SK-N-SH treated with all-trans-retinoic acid at 6 μM for 48 hours (cell line): Measurements from ENCODE around the gene SLC35F3.

Experiments used
- ATAC-seq: fragments of 200-7000 bp; cut with Tn5 transposase; 3 replicates; pipeline ENCODE4 v1.9.1; 2020; ENCODE audit warnings: mild to moderate bottlenecking, moderate library complexity
- ARNTL ChIP-seq: fragments of 450-650 bp; formaldehyde crosslinking; IDR thresholded peaks from 2 replicates; pipeline ENCODE4 v1.5.0; 2020; ENCODE audit warnings: low read depth, mild to moderate bottlenecking, moderate library complexity, borderline replicate concordance
- BACH2 ChIP-seq: fragments of 250-450 bp; sonication (Bioruptor Pico); IDR thresholded peaks from 2 replicates; pipeline ENCODE4 v1.9.0; 2021; ENCODE audit warnings: mild to moderate bottlenecking, borderline replicate concordance
- CSDC2 ChIP-seq: fragments of 250-450 bp; sonication (Bioruptor Pico); IDR thresholded peaks from 2 replicates; pipeline ENCODE4 v1.5.0; 2020; ENCODE audit warnings: mild to moderate bottlenecking, moderate library complexity
- CSRNP3 ChIP-seq: fragments of 250-450 bp; sonication (Bioruptor Pico); IDR thresholded peaks from 2 replicates; pipeline ENCODE4 v1.5.1; 2021; ENCODE audit warnings: mild to moderate bottlenecking, moderate library complexity
- ESRRG ChIP-seq: fragments of 250-450 bp; sonication (Bioruptor Pico); IDR thresholded peaks from 2 replicates; pipeline ENCODE4 v1.6.1; 2021; ENCODE audit warnings: mild to moderate bottlenecking
- GLIS3 ChIP-seq: fragments of 250-450 bp; sonication (Bioruptor Pico); IDR thresholded peaks from 2 replicates; pipeline ENCODE4 v1.5.0; 2020; ENCODE audit warnings: mild to moderate bottlenecking, moderate library complexity
- ISL1 ChIP-seq: fragments of 250-450 bp; sonication (Bioruptor Pico); IDR thresholded peaks from 2 replicates; pipeline ENCODE4 v2.1.2; 2022; ENCODE audit warnings: mild to moderate bottlenecking, moderate library complexity
- OSR1 ChIP-seq: fragments of 250-450 bp; sonication (Bioruptor Pico); IDR thresholded peaks from 2 replicates; pipeline ENCODE4 v1.8.0; 2022; ENCODE audit warnings: moderate library complexity, mild to moderate bottlenecking, inconsistent platforms
- POU6F1 ChIP-seq: fragments of 250-450 bp; sonication (Bioruptor Pico); IDR thresholded peaks from 2 replicates; pipeline ENCODE4 v1.8.0; 2021; ENCODE audit warnings: low read depth, mild to moderate bottlenecking, moderate library complexity, borderline replicate concordance
- PPARA ChIP-seq: fragments of 250-450 bp; sonication (Bioruptor Pico); IDR thresholded peaks from 2 replicates; pipeline ENCODE4 v1.5.0; 2020; ENCODE audit warnings: mild to moderate bottlenecking, borderline replicate concordance
- RARB ChIP-seq: fragments of 250-450 bp; sonication (Bioruptor Pico); IDR thresholded peaks from 2 replicates; pipeline ENCODE4 v1.8.0; 2021; ENCODE audit warnings: mild to moderate bottlenecking, moderate library complexity
- SNAI2 ChIP-seq: fragments of 250-450 bp; sonication (Bioruptor Pico); IDR thresholded peaks from 2 replicates; pipeline ENCODE4 v1.5.0; 2020; ENCODE audit warnings: mild to moderate bottlenecking, moderate library complexity
- TCF4 ChIP-seq: fragments of 250-450 bp; sonication (Bioruptor Pico); IDR thresholded peaks from 2 replicates; pipeline ENCODE4 v1.8.0; 2021; ENCODE audit warnings: mild to moderate bottlenecking, moderate library complexity, borderline replicate concordance
- TOX ChIP-seq: fragments of 250-450 bp; sonication (Bioruptor Pico); IDR thresholded peaks from 2 replicates; pipeline ENCODE4 v1.8.0; 2021; ENCODE audit warnings: mild to moderate bottlenecking, moderate library complexity, borderline replicate concordance
- ZC3H10 ChIP-seq: fragments of 250-450 bp; sonication (Bioruptor Pico); IDR thresholded peaks from 2 replicates; pipeline ENCODE4 v1.5.1; 2021; ENCODE audit warnings: mild to moderate bottlenecking, moderate library complexity
- ZFP3 ChIP-seq: fragments of 250-450 bp; sonication (Bioruptor Pico); IDR thresholded peaks from 2 replicates; pipeline ENCODE4 v1.5.0; 2020; ENCODE audit warnings: mild to moderate bottlenecking, moderate library complexity
- ZFP30 ChIP-seq: fragments of 450-650 bp; formaldehyde crosslinking; IDR thresholded peaks from 2 replicates; pipeline ENCODE4 v1.5.0; 2022; ENCODE audit warnings: mild to moderate bottlenecking, moderate library complexity
- ZNF565 ChIP-seq: fragments of 450-650 bp; formaldehyde crosslinking; conservative IDR thresholded peaks from 2 replicates; pipeline ENCODE4 v1.5.0; 2020; ENCODE audit warnings: low read depth, mild to moderate bottlenecking, moderate library complexity
- ZNF70 ChIP-seq: fragments of 450-650 bp; formaldehyde crosslinking; IDR thresholded peaks from 2 replicates; pipeline ENCODE4 v1.5.0; 2020; ENCODE audit warnings: mild to moderate bottlenecking, moderate library complexity
- TF ChIP-seq, protein P1 (sequence below): fragments of 250-450 bp; sonication (Bioruptor Pico); IDR thresholded peaks from 2 replicates; pipeline ENCODE4 v1.5.1; 2020; ENCODE audit warnings: low read depth, mild to moderate bottlenecking, moderate library complexity
- TF ChIP-seq, protein P2 (sequence below): fragments of 250-450 bp; sonication (Bioruptor Pico); IDR thresholded peaks from 2 replicates; pipeline ENCODE4 v1.8.0; 2020; ENCODE audit warnings: mild to moderate bottlenecking, moderate library complexity, borderline replicate concordance

SLC35F3 gene

GRCh38 chr1:233904633-233905415 is at the start of gene SLC35F3:
Gene SLC35F3 (plus strand): TSS chr1:233904676.
- ATAC-seq, result peak; percentile 76
- TF ChIP-seq BACH2 (CRISPR knock-in tag), result no peak
- no peak for TF ChIP-seq TCF4 (CRISPR knock-in tag)
- no peak for TF ChIP-seq POU6F1 (CRISPR knock-in tag)
- TF ChIP-seq RARB (CRISPR knock-in tag), result no peak
- TF ChIP-seq GLIS3, result no peak
- TF ChIP-seq ZC3H10, result no peak
- TF ChIP-seq OSR1 (CRISPR knock-in tag), result no peak
- TF ChIP-seq ISL1 (CRISPR knock-in tag), result no peak
- TF ChIP-seq ZFP3, result no peak
- no peak for TF ChIP-seq PPARA (CRISPR knock-in tag)
- no peak for TF ChIP-seq TOX (CRISPR knock-in tag)
- no peak for TF ChIP-seq CSDC2 (CRISPR knock-in tag)
- TF ChIP-seq, protein P1, sequence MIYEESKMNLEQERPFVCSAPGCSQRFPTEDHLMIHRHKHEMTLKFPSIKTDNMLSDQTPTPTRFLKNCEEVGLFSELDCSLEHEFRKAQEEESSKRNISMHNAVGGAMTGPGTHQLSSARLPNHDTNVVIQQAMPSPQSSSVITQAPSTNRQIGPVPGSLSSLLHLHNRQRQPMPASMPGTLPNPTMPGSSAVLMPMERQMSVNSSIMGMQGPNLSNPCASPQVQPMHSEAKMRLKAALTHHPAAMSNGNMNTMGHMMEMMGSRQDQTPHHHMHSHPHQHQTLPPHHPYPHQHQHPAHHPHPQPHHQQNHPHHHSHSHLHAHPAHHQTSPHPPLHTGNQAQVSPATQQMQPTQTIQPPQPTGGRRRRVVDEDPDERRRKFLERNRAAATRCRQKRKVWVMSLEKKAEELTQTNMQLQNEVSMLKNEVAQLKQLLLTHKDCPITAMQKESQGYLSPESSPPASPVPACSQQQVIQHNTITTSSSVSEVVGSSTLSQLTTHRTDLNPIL (CRISPR knock-in tag), result no peak

GRCh38 chr1:233859446-233859845 is 45.0 kb upstream of the SLC35F3 start:
- TF ChIP-seq TOX (CRISPR knock-in tag) (no peak), ZNF70 (CRISPR knock-in tag) (no peak), CSRNP3 (CRISPR knock-in tag) (no peak), RARB (CRISPR knock-in tag) (no peak), OSR1 (CRISPR knock-in tag) (no peak), ZC3H10 (no peak), ZFP30 (CRISPR knock-in tag) (no peak), ESRRG (CRISPR knock-in tag) (no peak), ARNTL (no peak), TCF4 (CRISPR knock-in tag) (no peak), SNAI2 (no peak), BACH2 (CRISPR knock-in tag) (no peak), GLIS3 (no peak), POU6F1 (CRISPR knock-in tag) (no peak), ZNF565 (CRISPR knock-in tag) (no peak), PPARA (CRISPR knock-in tag) (no peak)
- TF ChIP-seq, protein P2, sequence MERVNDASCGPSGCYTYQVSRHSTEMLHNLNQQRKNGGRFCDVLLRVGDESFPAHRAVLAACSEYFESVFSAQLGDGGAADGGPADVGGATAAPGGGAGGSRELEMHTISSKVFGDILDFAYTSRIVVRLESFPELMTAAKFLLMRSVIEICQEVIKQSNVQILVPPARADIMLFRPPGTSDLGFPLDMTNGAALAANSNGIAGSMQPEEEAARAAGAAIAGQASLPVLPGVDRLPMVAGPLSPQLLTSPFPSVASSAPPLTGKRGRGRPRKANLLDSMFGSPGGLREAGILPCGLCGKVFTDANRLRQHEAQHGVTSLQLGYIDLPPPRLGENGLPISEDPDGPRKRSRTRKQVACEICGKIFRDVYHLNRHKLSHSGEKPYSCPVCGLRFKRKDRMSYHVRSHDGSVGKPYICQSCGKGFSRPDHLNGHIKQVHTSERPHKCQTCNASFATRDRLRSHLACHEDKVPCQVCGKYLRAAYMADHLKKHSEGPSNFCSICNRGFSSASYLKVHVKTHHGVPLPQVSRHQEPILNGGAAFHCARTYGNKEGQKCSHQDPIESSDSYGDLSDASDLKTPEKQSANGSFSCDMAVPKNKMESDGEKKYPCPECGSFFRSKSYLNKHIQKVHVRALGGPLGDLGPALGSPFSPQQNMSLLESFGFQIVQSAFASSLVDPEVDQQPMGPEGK (CRISPR knock-in tag), result no peak
- TF ChIP-seq, protein P1 (CRISPR knock-in tag), result no peak
- no peak for ATAC-seq
